HEK293 (cell line): Measurements from ENCODE around the gene OPN4.

ENCODE experiments used
- CTCF ChIA-PET: fragments of 350-600 bp; formaldehyde crosslinking; extraction: SDS; loops from one replicate; lab custom pipeline; 2021; ENCODE audit warnings: antibody characterized with exemption; lab: Yijun Ruan, JAX
- POLR2A ChIA-PET: fragments of 300-600 bp; formaldehyde crosslinking; extraction: SDS; loops from one replicate; lab custom pipeline; 2020; ENCODE audit warnings: antibody characterized with exemption, inconsistent platforms; lab: Yijun Ruan, JAX
- H3K27ac ChIP-seq: fragments of 200-500 bp; sonication (Bioruptor generic); 2 replicates; pipeline ENCODE4 v1.5.1; 2014; ENCODE audit warnings: low read depth, low read length, control low read depth, inconsistent platforms; ENCODE audit errors: extremely low read depth
- H3K36me3 ChIP-seq, 2 experiments: fragments of 200-500 bp in 1 of 2; sonication (Bioruptor generic) in 1 of 2; 1 replicate in 1 of 2; 2 replicates in 1 of 2; pipeline ENCODE4 v1.5.1; 2014 to 2017; ENCODE audit warnings: inconsistent platforms in 2 of 2, low read length in 2 of 2; ENCODE audit not compliant: control insufficient read depth in 2 of 2, insufficient read depth in 1 of 2
- H3K4me1 ChIP-seq: fragments of 200-500 bp; sonication (Bioruptor generic); 2 replicates; pipeline ENCODE4 v1.5.1; 2014; ENCODE audit warnings: mild to moderate bottlenecking, low read length, inconsistent platforms; ENCODE audit not compliant: control insufficient read depth, insufficient read depth
- H3K4me3 ChIP-seq: 2 replicates; pipeline ENCODE4 v1.5.1; 2011; ENCODE audit warnings: low read depth, mild to moderate bottlenecking, control low read depth, low read length, moderate library complexity
- H3K9me3 ChIP-seq: fragments of 200-500 bp; sonication (Bioruptor generic); 2 replicates; pipeline ENCODE4 v1.5.1; 2014; ENCODE audit warnings: low read depth, low read length, inconsistent platforms; ENCODE audit not compliant: control insufficient read depth, insufficient read depth
- KLF1 ChIP-seq: fragments of 450-650 bp; formaldehyde crosslinking; IDR thresholded peaks from 2 replicates; pipeline ENCODE4 v1.5.1; 2016; ENCODE audit warnings: missing biosample characterization, missing genetic modification characterization
- RBAK ChIP-seq: fragments of 450-650 bp; formaldehyde crosslinking; IDR thresholded peaks from 2 replicates; pipeline ENCODE4 v1.5.1; 2016; ENCODE audit warnings: missing biosample characterization, missing genetic modification characterization
- ZBTB20 ChIP-seq: fragments of 450-650 bp; formaldehyde crosslinking; IDR thresholded peaks from 2 replicates; pipeline ENCODE4 v1.5.1; 2016; ENCODE audit warnings: missing biosample characterization, missing genetic modification characterization
- ZBTB7A ChIP-seq: fragments of 450-650 bp; formaldehyde crosslinking; IDR thresholded peaks from 2 replicates; pipeline ENCODE4 v1.5.1; 2016; ENCODE audit warnings: low read depth, missing biosample characterization, missing genetic modification characterization
- ZNF112 ChIP-seq: fragments of 450-650 bp; formaldehyde crosslinking; IDR thresholded peaks from 2 replicates; pipeline ENCODE4 v1.5.0; 2017; ENCODE audit warnings: missing biosample characterization, missing genetic modification characterization
- ZNF19 ChIP-seq: fragments of 450-650 bp; formaldehyde crosslinking; IDR thresholded peaks from 2 replicates; pipeline ENCODE4; 2016; ENCODE audit warnings: missing biosample characterization, missing genetic modification characterization, low read depth
- ZNF311 ChIP-seq: fragments of 450-650 bp; formaldehyde crosslinking; IDR thresholded peaks from 2 replicates; pipeline ENCODE4 v1.5.1; 2017; ENCODE audit warnings: missing biosample characterization, missing genetic modification characterization, borderline replicate concordance
- ZNF350 ChIP-seq: fragments of 450-650 bp; formaldehyde crosslinking; IDR thresholded peaks from 2 replicates; pipeline ENCODE4 v1.5.0; 2017; ENCODE audit warnings: missing biosample characterization, mild to moderate bottlenecking, missing genetic modification characterization
- ZNF529 ChIP-seq: fragments of 450-650 bp; formaldehyde crosslinking; IDR thresholded peaks from 2 replicates; pipeline ENCODE4 v1.5.1; 2017; ENCODE audit warnings: missing genetic modification characterization, missing biosample characterization; ENCODE audit not compliant: insufficient replicate concordance
- ZNF670 ChIP-seq: fragments of 450-650 bp; formaldehyde crosslinking; IDR thresholded peaks from 2 replicates; pipeline ENCODE4 v1.5.1; 2016; ENCODE audit warnings: missing biosample characterization, missing genetic modification characterization, low read depth
- ZNF768 ChIP-seq: fragments of 450-650 bp; formaldehyde crosslinking; IDR thresholded peaks from 2 replicates; pipeline ENCODE4 v1.5.1; 2018; ENCODE audit warnings: missing biosample characterization, mild to moderate bottlenecking, missing genetic modification characterization
- ZNF785 ChIP-seq: fragments of 450-650 bp; formaldehyde crosslinking; IDR thresholded peaks from 2 replicates; pipeline ENCODE4 v1.5.1; 2016; ENCODE audit warnings: missing biosample characterization, missing genetic modification characterization
- ZSCAN16 ChIP-seq: fragments of 450-650 bp; formaldehyde crosslinking; IDR thresholded peaks from 2 replicates; pipeline ENCODE4 v1.5.1; 2016; ENCODE audit warnings: missing biosample characterization, missing genetic modification characterization
- ZSCAN23 ChIP-seq: fragments of 450-650 bp; formaldehyde crosslinking; IDR thresholded peaks from 2 replicates; pipeline ENCODE4 v1.5.1; 2016; ENCODE audit warnings: missing biosample characterization, missing genetic modification characterization
- TF ChIP-seq, protein P1 (sequence below): fragments of 450-650 bp; formaldehyde crosslinking; IDR thresholded peaks from 2 replicates; pipeline ENCODE4 v1.5.1; 2016; ENCODE audit warnings: missing biosample characterization, missing genetic modification characterization, low read depth
- TF ChIP-seq, protein P2 (sequence below): sonication (generic); formaldehyde crosslinking; IDR thresholded peaks from 2 replicates; pipeline ENCODE4 v1.8.1; 2022; ENCODE audit warnings: mild to moderate bottlenecking, moderate library complexity, missing genetic modification reagents
- TF ChIP-seq, protein P3 (sequence below): fragments of 450-650 bp; IDR thresholded peaks from 2 replicates; pipeline ENCODE4 v1.5.1; 2018; ENCODE audit warnings: missing biosample characterization, missing genetic modification characterization
- TF ChIP-seq, protein P4 (sequence below): fragments of 450-650 bp; formaldehyde crosslinking; IDR thresholded peaks from 2 replicates; pipeline ENCODE4 v1.5.1; 2016; ENCODE audit warnings: missing biosample characterization, missing genetic modification characterization
- TF ChIP-seq, protein P5 (sequence below): fragments of 450-650 bp; formaldehyde crosslinking; IDR thresholded peaks from 2 replicates; pipeline ENCODE4 v1.5.1; 2016; ENCODE audit warnings: missing biosample characterization, missing genetic modification characterization

OPN4 gene

DNA sequence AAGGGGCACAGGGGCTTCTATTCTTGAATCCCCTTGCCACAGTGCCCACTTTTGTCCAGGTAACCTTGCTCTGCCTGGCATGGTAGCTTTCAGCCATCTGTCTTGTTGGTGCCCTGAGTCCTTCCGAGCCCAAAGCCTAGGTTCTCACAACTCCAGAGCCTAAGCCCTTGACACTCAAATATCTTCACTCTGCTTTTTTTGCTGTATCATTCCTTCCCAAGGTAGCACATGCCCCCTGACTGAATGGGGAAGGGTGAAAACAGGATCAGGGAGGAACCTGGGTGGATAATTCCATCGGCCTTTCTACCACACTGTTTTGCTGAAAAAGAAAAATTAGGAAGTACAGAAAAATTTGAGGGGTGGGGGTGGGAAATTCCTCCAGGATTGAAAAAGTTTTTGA, 51.6 kb downstream of the OPN4 start:
- no peak overlapping the region for H3K4me3 ChIP-seq
- no peaks in the 10 kb centered on the region for H3K9me3 ChIP-seq
- POLR2A ChIA-PET: no interaction called here
- no peaks in the 10 kb centered on the region for H3K36me3 ChIP-seq
- TF ChIP-seq ZNF19: no peak
- no peak for TF ChIP-seq ZBTB7A (tag by site-specific recombination)
- TF ChIP-seq ZSCAN23 (tag by site-specific recombination): no peak
- TF ChIP-seq, protein P1, sequence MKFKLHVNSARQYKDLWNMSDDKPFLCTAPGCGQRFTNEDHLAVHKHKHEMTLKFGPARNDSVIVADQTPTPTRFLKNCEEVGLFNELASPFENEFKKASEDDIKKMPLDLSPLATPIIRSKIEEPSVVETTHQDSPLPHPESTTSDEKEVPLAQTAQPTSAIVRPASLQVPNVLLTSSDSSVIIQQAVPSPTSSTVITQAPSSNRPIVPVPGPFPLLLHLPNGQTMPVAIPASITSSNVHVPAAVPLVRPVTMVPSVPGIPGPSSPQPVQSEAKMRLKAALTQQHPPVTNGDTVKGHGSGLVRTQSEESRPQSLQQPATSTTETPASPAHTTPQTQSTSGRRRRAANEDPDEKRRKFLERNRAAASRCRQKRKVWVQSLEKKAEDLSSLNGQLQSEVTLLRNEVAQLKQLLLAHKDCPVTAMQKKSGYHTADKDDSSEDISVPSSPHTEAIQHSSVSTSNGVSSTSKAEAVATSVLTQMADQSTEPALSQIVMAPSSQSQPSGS (tag by site-specific recombination): no peak
- no peak for TF ChIP-seq ZNF112
- TF ChIP-seq, protein P2, sequence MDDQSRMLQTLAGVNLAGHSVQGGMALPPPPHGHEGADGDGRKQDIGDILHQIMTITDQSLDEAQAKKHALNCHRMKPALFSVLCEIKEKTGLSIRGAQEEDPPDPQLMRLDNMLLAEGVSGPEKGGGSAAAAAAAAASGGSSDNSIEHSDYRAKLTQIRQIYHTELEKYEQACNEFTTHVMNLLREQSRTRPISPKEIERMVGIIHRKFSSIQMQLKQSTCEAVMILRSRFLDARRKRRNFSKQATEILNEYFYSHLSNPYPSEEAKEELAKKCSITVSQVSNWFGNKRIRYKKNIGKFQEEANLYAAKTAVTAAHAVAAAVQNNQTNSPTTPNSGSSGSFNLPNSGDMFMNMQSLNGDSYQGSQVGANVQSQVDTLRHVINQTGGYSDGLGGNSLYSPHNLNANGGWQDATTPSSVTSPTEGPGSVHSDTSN (CRISPR knock-in tag): no peak
- TF ChIP-seq ZNF785: no peak
- no peak for TF ChIP-seq ZNF311 (tag by site-specific recombination)
- no peak for TF ChIP-seq ZNF529 (tag by site-specific recombination)
- no peak for TF ChIP-seq RBAK (tag by site-specific recombination)
- TF ChIP-seq ZSCAN16 (tag by site-specific recombination): no peak
- TF ChIP-seq, protein P3, sequence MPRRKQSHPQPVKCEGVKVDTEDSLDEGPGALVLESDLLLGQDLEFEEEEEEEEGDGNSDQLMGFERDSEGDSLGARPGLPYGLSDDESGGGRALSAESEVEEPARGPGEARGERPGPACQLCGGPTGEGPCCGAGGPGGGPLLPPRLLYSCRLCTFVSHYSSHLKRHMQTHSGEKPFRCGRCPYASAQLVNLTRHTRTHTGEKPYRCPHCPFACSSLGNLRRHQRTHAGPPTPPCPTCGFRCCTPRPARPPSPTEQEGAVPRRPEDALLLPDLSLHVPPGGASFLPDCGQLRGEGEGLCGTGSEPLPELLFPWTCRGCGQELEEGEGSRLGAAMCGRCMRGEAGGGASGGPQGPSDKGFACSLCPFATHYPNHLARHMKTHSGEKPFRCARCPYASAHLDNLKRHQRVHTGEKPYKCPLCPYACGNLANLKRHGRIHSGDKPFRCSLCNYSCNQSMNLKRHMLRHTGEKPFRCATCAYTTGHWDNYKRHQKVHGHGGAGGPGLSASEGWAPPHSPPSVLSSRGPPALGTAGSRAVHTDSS: no peak
- TF ChIP-seq KLF1 (tag by site-specific recombination): no peak
- TF ChIP-seq, protein P4, sequence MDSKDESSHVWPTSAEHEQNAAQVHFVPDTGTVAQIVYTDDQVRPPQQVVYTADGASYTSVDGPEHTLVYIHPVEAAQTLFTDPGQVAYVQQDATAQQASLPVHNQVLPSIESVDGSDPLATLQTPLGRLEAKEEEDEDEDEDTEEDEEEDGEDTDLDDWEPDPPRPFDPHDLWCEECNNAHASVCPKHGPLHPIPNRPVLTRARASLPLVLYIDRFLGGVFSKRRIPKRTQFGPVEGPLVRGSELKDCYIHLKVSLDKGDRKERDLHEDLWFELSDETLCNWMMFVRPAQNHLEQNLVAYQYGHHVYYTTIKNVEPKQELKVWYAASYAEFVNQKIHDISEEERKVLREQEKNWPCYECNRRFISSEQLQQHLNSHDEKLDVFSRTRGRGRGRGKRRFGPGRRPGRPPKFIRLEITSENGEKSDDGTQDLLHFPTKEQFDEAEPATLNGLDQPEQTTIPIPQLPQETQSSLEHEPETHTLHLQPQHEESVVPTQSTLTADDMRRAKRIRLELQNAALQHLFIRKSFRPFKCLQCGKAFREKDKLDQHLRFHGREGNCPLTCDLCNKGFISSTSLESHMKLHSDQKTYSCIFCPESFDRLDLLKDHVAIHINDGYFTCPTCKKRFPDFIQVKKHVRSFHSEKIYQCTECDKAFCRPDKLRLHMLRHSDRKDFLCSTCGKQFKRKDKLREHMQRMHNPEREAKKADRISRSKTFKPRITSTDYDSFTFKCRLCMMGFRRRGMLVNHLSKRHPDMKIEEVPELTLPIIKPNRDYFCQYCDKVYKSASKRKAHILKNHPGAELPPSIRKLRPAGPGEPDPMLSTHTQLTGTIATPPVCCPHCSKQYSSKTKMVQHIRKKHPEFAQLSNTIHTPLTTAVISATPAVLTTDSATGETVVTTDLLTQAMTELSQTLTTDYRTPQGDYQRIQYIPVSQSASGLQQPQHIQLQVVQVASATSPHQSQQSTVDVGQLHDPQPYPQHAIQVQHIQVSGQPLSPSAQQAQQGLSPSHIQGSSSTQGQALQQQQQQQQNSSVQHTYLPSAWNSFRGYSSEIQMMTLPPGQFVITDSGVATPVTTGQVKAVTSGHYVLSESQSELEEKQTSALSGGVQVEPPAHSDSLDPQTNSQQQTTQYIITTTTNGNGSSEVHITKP (tag by site-specific recombination): no peak
- TF ChIP-seq ZNF350 (tag by site-specific recombination): no peak
- TF ChIP-seq ZBTB20: no peak
- TF ChIP-seq, protein P5, sequence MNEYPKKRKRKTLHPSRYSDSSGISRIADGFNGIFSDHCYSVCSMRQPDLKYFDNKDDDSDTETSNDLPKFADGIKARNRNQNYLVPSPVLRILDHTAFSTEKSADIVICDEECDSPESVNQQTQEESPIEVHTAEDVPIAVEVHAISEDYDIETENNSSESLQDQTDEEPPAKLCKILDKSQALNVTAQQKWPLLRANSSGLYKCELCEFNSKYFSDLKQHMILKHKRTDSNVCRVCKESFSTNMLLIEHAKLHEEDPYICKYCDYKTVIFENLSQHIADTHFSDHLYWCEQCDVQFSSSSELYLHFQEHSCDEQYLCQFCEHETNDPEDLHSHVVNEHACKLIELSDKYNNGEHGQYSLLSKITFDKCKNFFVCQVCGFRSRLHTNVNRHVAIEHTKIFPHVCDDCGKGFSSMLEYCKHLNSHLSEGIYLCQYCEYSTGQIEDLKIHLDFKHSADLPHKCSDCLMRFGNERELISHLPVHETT (tag by site-specific recombination): no peak
- TF ChIP-seq ZNF768 (tag by site-specific recombination): no peak
- TF ChIP-seq ZNF670 (tag by site-specific recombination): no peak
- CTCF ChIA-PET: interaction anchor here (0.6 kb wide), 2 partner anchors 115 to 236 kb away, joined by 3 read pairs; no protein-coding TSS in a partner anchor
- H3K4me1 ChIP-seq: peaks cover 3% of the 10 kb centered on the region; the same call in 1 of the 2 replicates
- H3K27ac ChIP-seq: no peak overlapping the region
